Neural cell (in vitro differentiated cells): Measurements from ENCODE around the gene SGIP1.

ENCODE experiments used
- EZH2 ChIP-seq: fragments of 200-600, 300-800 bp; shearing (Covaris generic), sonication (generic); IDR thresholded peaks from 2 replicates; pipeline ENCODE4 v1.6.1; 2014; ENCODE audit warnings: antibody characterized with exemption, low read length, borderline replicate concordance, mild to moderate bottlenecking; ENCODE audit not compliant: insufficient read depth, poor library complexity, severe bottlenecking
- TAF1 ChIP-seq: IDR thresholded peaks from 2 replicates; pipeline ENCODE4 v1.6.1; 2012; ENCODE audit warnings: low read depth
- TF ChIP-seq, protein P1 (sequence below): fragments of 450-650 bp; IDR thresholded peaks from 2 replicates; pipeline ENCODE4 v1.5.1; 2014; ENCODE audit warnings: antibody characterized with exemption, mild to moderate bottlenecking, moderate library complexity; ENCODE audit not compliant: poor library complexity, severe bottlenecking
- TF ChIP-seq, protein P2 (sequence below): IDR thresholded peaks from 2 replicates; pipeline ENCODE4 v1.6.1; 2012; ENCODE audit warnings: borderline replicate concordance

DNA sequence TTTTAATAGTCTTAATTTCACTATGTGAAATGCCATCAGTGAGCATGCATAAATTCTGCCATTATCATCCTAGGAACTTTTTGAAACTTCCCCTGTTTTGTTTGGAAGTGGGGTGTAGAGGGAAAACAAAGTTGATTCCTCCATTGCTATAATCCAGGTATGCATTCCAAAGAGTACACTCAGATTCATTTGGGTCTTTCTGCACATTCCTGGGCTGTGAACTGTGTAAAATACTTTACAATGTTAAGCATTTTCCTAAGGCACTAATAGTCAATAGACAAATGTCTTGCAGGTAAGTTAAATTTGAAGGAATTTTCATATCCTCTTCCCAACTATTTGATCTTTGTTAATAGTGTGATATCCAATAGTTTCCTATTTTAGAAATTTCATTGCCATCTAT lies 36.2 kb downstream of the SGIP1 start:
- TF ChIP-seq, protein P1, sequence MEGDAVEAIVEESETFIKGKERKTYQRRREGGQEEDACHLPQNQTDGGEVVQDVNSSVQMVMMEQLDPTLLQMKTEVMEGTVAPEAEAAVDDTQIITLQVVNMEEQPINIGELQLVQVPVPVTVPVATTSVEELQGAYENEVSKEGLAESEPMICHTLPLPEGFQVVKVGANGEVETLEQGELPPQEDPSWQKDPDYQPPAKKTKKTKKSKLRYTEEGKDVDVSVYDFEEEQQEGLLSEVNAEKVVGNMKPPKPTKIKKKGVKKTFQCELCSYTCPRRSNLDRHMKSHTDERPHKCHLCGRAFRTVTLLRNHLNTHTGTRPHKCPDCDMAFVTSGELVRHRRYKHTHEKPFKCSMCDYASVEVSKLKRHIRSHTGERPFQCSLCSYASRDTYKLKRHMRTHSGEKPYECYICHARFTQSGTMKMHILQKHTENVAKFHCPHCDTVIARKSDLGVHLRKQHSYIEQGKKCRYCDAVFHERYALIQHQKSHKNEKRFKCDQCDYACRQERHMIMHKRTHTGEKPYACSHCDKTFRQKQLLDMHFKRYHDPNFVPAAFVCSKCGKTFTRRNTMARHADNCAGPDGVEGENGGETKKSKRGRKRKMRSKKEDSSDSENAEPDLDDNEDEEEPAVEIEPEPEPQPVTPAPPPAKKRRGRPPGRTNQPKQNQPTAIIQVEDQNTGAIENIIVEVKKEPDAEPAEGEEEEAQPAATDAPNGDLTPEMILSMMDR, result no peak
- TF ChIP-seq EZH2 (no peak), TAF1 (no peak)
- TF ChIP-seq, protein P2, sequence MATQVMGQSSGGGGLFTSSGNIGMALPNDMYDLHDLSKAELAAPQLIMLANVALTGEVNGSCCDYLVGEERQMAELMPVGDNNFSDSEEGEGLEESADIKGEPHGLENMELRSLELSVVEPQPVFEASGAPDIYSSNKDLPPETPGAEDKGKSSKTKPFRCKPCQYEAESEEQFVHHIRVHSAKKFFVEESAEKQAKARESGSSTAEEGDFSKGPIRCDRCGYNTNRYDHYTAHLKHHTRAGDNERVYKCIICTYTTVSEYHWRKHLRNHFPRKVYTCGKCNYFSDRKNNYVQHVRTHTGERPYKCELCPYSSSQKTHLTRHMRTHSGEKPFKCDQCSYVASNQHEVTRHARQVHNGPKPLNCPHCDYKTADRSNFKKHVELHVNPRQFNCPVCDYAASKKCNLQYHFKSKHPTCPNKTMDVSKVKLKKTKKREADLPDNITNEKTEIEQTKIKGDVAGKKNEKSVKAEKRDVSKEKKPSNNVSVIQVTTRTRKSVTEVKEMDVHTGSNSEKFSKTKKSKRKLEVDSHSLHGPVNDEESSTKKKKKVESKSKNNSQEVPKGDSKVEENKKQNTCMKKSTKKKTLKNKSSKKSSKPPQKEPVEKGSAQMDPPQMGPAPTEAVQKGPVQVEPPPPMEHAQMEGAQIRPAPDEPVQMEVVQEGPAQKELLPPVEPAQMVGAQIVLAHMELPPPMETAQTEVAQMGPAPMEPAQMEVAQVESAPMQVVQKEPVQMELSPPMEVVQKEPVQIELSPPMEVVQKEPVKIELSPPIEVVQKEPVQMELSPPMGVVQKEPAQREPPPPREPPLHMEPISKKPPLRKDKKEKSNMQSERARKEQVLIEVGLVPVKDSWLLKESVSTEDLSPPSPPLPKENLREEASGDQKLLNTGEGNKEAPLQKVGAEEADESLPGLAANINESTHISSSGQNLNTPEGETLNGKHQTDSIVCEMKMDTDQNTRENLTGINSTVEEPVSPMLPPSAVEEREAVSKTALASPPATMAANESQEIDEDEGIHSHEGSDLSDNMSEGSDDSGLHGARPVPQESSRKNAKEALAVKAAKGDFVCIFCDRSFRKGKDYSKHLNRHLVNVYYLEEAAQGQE, result no peak
